ENCODE data around the gene DONSON. TPM values are rescaled to one million over a fixed set of nuclear protein-coding genes. Genes with fewer than 3 reads are reported as not detected.
"Not testable (repeated sequence)": the region's sequence is repeated elsewhere in the genome, so short reads cannot be mapped to it uniquely, and the experiment has no call there.

Gene DONSON, protein sequence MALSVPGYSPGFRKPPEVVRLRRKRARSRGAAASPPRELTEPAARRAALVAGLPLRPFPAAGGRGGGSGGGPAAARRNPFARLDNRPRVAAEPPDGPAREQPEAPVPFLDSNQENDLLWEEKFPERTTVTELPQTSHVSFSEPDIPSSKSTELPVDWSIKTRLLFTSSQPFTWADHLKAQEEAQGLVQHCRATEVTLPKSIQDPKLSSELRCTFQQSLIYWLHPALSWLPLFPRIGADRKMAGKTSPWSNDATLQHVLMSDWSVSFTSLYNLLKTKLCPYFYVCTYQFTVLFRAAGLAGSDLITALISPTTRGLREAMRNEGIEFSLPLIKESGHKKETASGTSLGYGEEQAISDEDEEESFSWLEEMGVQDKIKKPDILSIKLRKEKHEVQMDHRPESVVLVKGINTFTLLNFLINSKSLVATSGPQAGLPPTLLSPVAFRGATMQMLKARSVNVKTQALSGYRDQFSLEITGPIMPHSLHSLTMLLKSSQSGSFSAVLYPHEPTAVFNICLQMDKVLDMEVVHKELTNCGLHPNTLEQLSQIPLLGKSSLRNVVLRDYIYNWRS
- polyA plus RNA-seq, result 1 to 10 TPM; 4.6 to 8.7 (median 5.2) TPM

DNA sequence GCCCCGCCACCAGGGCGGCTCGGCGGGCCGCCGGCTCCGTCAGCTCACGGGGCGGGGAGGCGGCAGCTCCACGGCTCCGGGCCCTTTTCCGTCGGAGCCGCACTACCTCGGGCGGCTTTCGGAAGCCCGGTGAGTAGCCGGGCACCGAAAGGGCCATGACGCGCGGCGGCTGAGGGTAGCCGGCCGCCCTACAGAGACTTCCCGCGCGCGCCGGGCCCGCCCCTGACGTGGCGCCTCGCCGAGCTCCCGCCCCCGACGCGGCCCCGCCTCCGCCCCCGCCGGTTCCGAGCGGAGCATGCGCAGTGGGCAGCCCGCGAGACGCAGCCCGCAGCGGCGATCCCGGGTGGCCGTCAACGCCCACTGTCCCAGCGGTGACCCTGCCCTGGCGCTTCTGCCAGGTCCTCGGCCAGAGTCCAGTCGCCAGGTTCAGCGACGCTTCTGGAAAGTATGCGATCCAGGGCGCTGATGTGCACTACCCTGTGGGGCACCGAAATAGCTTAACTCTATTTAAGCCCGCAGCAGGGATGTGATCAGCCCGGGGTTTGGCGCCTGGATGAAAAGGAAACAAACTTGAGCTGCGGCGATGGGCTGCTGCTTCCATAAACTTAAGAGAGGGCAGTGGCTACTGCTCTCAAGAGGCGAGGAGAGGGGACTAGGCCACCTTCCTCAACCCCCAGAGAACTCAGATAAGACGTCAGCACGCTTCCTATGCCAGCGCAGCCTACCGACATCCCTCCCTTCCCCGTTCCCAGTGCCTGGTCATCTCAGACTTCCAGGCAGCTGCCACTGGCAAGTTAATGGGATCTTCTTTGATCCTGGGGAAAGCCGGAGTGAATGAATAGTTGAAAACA lies at the start of gene DONSON:
DONSON (minus strand) TSS at position 200 of the 851 bp plus-strand sequence; CDS start at position 157, 43 bp downstream.
- 1% methylated on average over 61 to 78 of the region's 78 CpGs for WGBS, 3 donors
- H3K27ac ChIP-seq (ENCODE audit: low read depth, low read length), result peak within 1 kb of the TSS; percentile 21

DNA sequence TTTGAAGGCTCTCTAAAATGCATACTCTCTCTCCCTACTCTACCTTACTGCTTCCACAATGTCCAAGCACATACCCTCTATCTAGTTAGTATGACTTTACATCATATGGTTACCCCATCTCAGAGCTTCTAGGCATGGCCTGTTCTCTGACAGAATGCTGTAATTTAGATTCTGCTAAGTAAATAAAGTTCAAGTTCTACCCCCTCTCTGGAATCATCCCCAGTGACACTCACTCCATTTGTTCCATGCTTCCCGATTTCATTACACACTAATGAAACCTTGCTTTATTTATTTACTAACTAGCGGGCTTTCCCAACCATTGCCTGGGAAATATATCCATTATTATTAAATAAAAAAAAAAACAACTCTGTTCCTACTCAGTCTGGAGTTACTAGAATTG lies 45.8 kb upstream of the DONSON start:
- H3K27ac ChIP-seq (ENCODE audit: low read depth, low read length), result no peak overlapping the region
- WGBS, 3 donors, result 89 to 95% (median 95%) methylated on average over 2 of the region's 2 CpGs

DNA sequence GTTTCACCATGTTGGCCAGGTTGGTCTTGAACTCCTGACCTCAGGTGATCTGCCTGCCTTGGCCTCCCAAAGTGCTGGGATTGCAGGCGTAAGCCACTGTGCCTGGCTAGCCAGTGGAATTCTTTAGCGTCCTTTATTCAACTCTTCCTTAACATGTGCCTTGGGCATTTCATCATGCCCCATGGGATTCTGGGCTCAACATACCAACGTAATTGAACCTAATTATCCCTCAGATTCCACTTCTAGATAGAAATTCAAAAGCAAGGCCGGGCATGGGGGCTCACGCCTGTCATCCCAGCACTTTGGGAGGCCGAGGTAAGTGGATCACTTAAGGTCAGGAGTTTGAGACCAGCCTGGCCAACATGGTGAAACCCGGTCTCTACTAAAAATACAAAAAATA lies 37.7 kb upstream of the DONSON start:
- not testable (repeated sequence) for H3K27ac ChIP-seq (ENCODE audit: low read depth, low read length)
- WGBS, 3 donors, result 84 to 95% (median 93%) methylated on average over 7 of the region's 7 CpGs

DNA sequence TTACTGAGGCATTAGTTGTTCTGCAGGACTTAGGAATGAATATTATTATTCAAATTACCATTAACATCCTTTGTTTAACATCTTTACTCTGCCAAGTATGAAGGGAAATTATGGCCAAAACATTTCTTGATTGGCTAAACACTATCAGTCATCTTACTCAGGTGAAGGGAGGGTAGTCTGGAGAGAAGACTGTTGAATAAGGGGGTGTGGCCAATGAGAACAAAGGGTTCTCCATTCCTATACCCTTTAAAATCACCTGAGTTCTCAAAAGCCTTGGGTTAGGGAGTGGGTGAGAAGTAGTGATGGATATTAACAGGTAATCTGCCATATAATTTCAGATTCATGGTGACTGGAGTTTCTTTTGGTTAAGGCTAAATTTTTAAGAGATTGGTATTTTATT lies 33.8 kb upstream of the DONSON start:
- no peak overlapping the region for H3K27ac ChIP-seq (ENCODE audit: low read depth, low read length)

DNA sequence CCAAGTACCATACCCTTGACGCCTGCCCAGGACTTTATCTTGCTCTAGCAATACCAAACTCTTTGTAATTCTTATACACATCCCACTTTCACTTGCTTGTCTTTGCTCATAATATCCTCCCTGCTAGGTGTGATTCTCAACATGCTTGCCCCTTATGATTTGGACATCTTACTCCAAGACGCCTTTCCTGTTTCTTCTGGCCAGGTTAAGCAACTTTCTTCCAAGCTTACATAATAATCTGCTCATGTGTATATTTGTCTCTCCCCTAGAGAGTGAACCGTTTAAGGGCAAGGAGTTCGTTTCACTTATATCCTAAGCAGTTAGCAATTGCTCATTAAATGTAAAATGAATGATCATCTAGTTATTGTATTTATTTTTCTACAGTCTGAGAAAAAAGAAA lies 31.2 kb upstream of the DONSON start:
- WGBS, 3 donors, result 59 to 92% (median 70%) methylated on average over 4 of the region's 4 CpGs

DNA sequence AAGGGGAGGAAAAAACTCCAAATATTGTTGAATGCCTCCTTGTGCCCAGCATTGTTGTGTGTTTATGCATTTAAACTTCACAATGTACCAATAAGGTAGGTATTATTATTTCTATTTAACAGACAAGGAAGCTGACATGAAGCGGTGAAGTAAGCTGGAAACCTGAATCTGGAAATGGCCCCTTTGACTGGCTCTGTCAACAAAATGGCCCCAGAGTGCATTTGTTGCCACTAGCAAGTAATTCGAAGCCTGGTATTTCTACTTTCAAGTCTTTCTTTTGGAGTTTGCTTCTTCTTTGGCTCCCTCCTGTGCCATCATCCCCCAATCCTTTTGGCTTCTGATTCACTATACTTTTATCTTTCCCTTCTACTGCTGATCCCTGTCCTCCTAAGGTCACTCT lies 29.9 kb upstream of the DONSON start:
- WGBS, 3 donors, result 95 to 100% (median 98%) methylated on average over 2 of the region's 2 CpGs
- no peak overlapping the region for H3K27ac ChIP-seq (ENCODE audit: low read depth, low read length)

More for the DNA sequence above, 31.2 kb upstream of the DONSON start:
- H3K27ac ChIP-seq (ENCODE audit: low read depth, low read length), result no peak overlapping the region

DNA sequence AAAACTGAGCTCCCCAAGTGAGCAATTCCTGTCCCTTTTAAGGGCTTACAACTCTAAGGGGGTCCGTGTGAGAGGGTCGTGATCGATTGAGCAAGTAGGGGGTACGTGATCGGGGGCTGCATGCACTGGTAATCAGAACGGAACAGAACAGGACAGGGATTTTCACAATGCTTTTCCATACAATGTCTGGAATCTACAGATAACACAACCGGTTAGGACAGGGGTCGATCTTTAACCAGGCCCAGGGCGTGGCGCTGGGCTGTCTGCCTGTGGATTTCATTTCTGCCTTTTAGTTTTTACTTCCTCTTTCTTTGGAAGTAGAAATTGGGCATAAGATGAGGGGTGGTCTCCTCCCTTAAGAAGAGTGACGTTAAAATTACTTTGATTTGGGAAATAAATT lies 29.1 kb upstream of the DONSON start:
- H3K27ac ChIP-seq (ENCODE audit: low read depth, low read length), result not testable (repeated sequence)
- 84 to 86% (median 85%) methylated on average over 11 of the region's 11 CpGs for WGBS, 3 donors

DNA sequence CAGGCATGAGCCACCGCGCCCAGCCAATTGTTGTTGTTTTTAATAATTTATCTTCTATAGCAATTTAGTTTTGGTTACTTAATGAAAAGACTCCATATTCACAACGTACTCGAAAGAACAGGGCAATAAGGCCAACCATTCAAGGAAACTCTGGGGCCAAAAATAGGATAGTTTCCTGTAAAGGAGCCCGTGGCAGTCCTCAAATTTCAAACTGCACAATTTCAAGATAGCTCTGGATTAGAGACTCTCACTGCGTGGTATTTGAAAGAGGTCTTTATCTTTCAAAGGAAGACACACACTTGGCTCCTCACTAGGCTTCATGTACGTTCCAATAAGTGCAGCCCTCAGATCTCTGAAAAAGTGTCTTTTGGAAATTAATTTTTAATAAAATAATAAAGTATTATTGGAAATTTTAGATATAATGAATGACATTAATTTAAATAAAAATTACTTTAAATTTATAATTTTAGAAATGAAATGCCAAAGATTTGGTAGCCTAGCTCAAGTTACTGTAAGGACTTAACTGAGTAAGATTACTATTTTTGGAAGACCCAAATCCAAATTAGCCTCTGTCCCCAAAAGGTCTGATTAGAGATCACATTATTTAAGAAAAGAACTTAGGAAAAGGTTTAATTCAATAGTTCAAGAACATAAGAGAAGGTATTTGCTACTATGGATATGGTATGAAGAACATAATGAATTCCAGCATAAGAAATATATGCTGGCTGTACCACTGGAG lies 22.7 kb upstream of the DONSON start:
- WGBS, 3 donors, result 93 to 95% (median 93%) methylated on average over 7 of the region's 7 CpGs
- H3K27ac ChIP-seq (ENCODE audit: low read depth, low read length), result no peak overlapping the region

DNA sequence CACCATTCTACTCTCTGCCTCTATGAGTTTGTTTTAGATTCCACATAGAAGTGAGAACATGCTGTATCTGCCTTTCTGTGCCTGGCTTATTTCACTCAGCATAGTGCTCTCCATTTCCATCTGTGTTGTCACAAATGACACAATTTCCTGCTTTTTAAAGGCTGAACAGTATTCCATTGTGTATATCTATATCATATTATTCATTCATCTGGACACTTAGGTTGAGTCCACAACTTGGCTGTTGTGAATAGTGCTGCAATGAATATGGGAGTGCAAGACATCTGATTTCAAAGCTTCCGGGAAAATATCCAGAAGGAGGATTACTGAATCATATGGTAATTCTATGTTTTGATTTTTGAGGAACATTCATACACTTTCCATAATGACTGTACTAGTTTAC lies 20.1 kb upstream of the DONSON start:
- whole genome bisulfite sequencing, 3 donors, result 64 to 86% (median 72%) methylated on average over 1 of the region's 1 CpG
- no peak overlapping the region for H3K27ac ChIP-seq (ENCODE audit: low read depth, low read length)

DNA sequence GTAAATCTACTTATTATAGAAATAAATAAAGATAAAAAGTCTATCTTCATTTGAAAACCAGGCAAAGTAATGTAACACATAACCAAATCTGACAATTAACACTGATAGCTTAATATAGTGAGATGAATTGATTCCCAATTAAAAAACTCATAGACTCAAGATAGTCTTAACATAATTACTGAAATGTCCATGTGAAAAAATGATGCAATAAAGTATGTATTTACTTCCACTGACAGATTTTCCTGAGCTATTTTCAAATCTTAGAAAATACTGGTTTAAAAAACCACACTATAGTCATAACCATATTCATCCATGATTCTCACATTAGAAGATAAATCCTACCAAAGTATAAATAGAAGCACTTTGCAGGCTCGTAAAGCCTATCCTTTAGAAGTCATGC lies 9.6 kb upstream of the DONSON start:
- 84 to 94% (median 85%) methylated on average over 1 of the region's 1 CpG for WGBS, 3 donors

DNA sequence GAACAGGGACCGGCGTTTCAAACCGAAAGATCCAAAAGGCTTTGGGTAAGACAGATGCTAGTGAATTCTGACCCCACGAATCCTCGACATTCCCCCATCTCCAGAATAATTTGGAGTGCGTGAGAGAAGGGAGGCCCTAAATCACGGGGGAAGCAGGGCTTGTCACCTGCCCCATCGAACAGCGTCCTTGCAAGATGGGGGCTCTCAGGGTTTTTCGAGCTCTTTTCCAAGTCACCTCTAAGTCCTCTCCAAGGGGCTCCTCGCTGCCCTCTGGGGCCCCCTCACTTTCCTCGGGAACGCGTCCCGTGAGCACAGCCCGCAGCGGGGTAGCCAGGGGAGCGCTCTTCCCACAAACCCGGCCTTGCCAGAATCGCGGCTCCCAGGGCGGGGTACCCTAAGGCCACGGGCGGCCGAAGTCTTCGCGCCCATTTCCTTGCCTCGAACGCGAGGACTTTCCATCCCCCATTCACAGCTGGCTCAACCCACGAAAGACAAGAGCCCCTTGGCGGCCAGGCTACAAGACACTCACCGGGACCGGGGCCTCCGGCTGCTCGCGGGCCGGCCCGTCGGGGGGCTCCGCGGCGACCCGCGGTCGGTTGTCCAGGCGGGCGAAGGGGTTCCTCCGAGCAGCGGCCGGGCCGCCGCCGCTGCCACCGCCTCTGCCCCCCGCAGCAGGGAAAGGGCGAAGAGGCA lies 546 bp downstream of the DONSON start:
- 1 to 2% (median 1%) methylated on average over 56 to 57 of the region's 57 CpGs for WGBS, 3 donors
- H3K27ac ChIP-seq (ENCODE audit: low read depth, low read length), result peak overlapping the region; percentile 21

More for the DNA sequence above, 9.6 kb upstream of the DONSON start:
- H3K27ac ChIP-seq (ENCODE audit: low read depth, low read length), result no peak overlapping the region

DNA sequence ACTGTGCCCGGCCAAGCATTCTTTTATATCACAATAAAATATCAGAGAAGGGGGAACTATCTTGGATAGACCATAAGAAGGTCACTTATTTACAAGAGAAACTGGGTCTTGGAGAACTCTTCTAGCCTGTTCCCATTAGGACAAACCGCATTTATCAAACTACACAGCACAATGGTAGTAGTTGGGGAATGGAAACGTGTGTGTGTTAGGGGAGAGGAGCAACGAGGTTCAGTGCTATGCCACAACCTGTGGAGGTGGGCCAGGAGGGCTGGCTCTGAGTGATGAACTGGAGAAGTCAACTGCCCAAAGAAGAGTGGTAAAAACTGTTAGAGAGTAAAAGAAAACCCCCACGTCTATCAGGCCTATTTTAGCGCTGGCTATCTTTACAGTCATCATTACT lies 1.6 kb downstream of the DONSON start:
- H3K27ac ChIP-seq (ENCODE audit: low read depth, low read length), result no peak overlapping the region
- WGBS, 3 donors, result 81 to 82% (median 82%) methylated on average over 6 of the region's 6 CpGs

DNA sequence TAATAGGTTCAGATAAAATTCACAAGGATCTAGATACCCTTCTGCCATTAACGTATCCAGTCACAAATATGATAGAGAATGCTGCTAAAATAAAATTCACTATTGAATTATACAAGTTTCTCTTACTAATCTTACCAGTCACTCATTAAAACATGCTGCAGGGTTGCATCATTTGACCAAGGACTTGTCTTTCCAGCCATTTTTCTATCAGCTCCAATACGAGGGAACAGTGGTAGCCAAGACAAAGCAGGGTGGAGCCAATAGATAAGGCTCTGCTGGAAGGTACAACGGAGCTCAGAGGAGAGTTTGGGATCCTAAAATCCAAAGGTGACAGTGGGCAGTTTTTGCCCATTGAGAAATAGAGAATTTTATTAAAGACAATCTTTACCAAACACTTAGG lies 4.0 kb downstream of the DONSON start:
- WGBS, 3 donors, result 49 to 85% (median 83%) methylated on average over 3 of the region's 3 CpGs
- H3K27ac ChIP-seq (ENCODE audit: low read depth, low read length), result no peak overlapping the region

DNA sequence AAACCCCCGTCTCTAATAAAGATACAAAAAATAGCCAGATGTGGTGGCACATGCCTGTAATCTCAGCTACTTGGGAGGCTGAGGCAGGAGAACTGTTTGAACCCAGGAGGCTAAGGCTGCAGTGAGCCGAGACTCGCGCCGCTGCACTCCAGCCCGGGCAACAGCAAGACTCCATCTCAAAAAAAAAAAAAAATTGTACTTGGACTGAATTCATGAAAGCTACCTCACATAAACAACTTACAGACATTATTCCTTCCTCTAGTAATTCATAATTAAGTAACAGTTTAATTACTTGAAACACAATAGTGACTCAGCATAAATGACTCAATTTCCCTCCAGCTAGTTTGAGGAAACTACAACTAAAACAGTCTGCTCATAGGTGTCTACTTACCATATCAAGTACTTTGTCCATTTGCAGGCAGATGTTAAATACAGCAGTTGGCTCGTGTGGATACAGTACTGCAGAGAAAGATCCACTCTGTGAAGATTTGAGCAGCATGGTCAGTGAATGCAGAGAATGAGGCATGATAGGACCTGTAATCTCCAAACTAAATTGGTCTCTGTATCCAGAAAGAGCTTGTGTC lies 9.4 kb downstream of the DONSON start:
- no peak overlapping the region for H3K27ac ChIP-seq (ENCODE audit: low read depth, low read length)
- 86 to 90% (median 89%) methylated on average over 7 of the region's 7 CpGs for WGBS, 3 donors

DNA sequence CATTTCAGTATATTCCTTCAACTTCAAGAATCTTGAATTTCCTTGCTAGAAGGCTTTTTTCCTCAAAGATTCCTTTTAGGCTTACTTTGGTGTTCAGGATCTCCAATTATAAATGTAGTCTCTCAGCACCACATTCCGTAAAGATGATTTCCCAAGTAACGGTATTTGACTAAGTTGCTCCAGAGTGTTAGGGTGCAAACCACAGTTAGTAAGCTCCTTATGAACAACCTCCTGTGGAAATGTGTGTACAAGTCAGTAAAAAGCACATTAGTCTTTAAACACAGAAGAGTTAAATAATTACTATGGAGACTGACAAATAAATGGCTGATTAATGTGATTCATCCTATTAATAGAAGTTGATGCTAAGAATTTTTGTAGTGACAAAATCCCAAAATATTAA lies 10.3 kb downstream of the DONSON start:
- no peak overlapping the region for H3K27ac ChIP-seq (ENCODE audit: low read depth, low read length)
- 65 to 88% (median 79%) methylated on average over 2 of the region's 2 CpGs for WGBS, 3 donors

DNA sequence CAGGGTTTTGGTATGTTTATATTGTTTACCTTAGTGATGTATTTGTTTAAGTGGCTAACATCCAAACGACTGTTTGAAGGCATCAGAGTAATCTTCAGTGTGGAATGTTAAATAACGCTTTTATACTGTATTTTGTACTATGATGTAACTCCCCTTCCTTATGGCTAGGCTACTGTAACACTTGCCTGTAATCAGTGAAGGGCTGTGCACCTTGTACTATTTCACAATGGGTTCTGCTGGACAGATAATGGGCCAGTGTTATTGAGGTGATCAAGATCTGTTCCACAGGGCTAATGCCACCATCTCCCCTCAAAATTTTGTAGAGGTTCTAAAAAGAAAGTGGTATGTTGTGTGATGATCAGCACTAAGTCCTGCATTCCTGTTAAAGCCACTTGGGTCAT lies 11.7 kb downstream of the DONSON start:
- not testable (repeated sequence) for H3K27ac ChIP-seq (ENCODE audit: low read depth, low read length)
- 24 to 48% (median 46%) methylated on average over 2 of the region's 2 CpGs for WGBS, 3 donors

DNA sequence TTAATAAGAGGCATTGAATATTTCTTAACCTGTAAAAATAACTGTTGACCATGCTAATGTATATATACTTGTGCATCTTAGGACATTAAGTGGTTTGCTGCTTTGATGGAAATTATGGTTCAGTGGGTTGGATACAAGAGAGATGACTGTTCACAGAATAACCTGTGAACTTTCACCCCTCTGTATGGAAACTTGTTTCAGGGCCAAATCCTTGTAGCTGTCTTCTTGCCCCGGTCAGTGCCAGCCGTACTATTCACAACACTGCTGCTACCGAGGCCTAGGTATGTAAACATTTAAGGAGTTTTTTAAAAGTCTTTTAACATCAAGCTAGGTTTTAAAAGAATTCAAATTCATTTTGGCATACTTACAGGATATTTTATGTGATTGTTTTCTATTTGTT lies 16.1 kb downstream of the DONSON start:
- no peak overlapping the region for H3K27ac ChIP-seq (ENCODE audit: low read depth, low read length)
- WGBS, 3 donors, result 32 to 64% (median 47%) methylated on average over 3 of the region's 3 CpGs

DNA sequence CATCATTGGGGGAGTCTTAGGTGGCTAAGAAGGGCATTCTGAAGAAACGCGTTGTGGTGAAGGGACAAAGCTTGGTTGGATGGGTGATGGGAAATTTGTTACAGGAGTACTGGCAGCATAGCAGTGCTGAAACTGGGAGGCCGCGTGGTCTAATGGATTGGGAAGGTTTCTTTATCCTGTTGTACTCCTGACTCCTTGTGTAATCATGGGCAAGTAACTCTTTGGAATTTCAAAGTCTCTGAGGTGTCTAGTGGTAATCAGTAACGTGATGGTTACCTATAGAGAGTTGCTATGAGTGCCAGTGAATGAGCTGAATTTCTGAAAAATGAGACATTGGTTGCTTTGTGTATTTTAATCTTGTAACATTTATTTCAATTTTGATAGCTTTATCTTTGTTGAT lies 18.5 kb downstream of the DONSON start:
- no peak overlapping the region for H3K27ac ChIP-seq (ENCODE audit: low read depth, low read length)

More for the DNA sequence above, 18.5 kb downstream of the DONSON start:
- 84 to 95% (median 93%) methylated on average over 5 of the region's 5 CpGs for WGBS, 3 donors

Data from adipose tissue (tissue), 3 donors.